ENCODE data around the gene SCAPER. TPM values are rescaled to one million over a fixed set of nuclear protein-coding genes. Genes with fewer than 3 reads are reported as not detected.
"Not testable (repeated sequence)": the region's sequence is repeated elsewhere in the genome, so short reads cannot be mapped to it uniquely, and the experiment has no call there.

SCAPER gene
- total and polyA plus RNA-seq, 12 donors: 6.9 to 48.1 (median 39.5) TPM

- DNase-seq (no peak), ATAC-seq (no peak)
- peaks cover 0 to 8% (median 0%) of the 10 kb centered on the region in 11 donors for H3K9me3 ChIP-seq
- no peaks in the 10 kb centered on the region for H3K36me3 ChIP-seq
- H3K27me3 ChIP-seq: no peaks in the 10 kb centered on the region
- TF ChIP-seq CTCF (IDR thresholded peaks at IDR 0.05): no peak
- no peak overlapping the region for H3K27ac ChIP-seq
- no peak overlapping the region for H3K4me3 ChIP-seq
- intact Hi-C loops (cut with DNase I): no loop called here
- no peaks in the 10 kb centered on the region for H3K4me1 ChIP-seq
These were observed 465.6 kb downstream of the SCAPER start for GRCh38 chr15:76439542-76439941.

- no peak overlapping the region for H3K27ac ChIP-seq
- ATAC-seq (no peak), DNase-seq (no peak)
- H3K36me3 ChIP-seq: peaks cover 0 to 45% (median 8%) of the 10 kb centered on the region in 9 donors
- no peaks in the 10 kb centered on the region for H3K27me3 ChIP-seq
- peaks cover 0 to 5% (median 0%) of the 10 kb centered on the region in 9 donors for H3K4me1 ChIP-seq
- TF ChIP-seq CTCF (IDR thresholded peaks at IDR 0.05): no peak
- peaks cover 0 to 8% (median 0%) of the 10 kb centered on the region in 11 donors for H3K9me3 ChIP-seq
- WGBS, 2 donors: 37 to 39% methylated on average over 3 of the region's 3 CpGs
- no peak overlapping the region for H3K4me3 ChIP-seq
- intact Hi-C loops (cut with DNase I): no loop called here
These were observed 471.2 kb downstream of the SCAPER start for GRCh38 chr15:76433798-76434400.

- ATAC-seq; DNase-seq; H3K27ac ChIP-seq; intact Hi-C loops (cut with DNase I); H3K4me1 ChIP-seq; H3K4me3 ChIP-seq; H3K27me3 ChIP-seq: not testable (repeated sequence)
- WGBS, 2 donors: 96 to 97% methylated on average over 1 of the region's 1 CpG
- Histone ChIP-seq H3K9me3 (peaks cover 0 to 12% (median 0%) of the 10 kb centered on the region in 11 donors), H3K36me3 (peaks cover 0 to 53% (median 9%) of the 10 kb centered on the region in 9 donors)
These were observed 472.1 kb downstream of the SCAPER start for GRCh38 chr15:76433036-76433435.

- intact Hi-C loops (cut with DNase I): no loop called here
- H3K4me3 ChIP-seq: no peak overlapping the region
- H3K9me3 ChIP-seq: peaks cover 0 to 15% (median 0%) of the 10 kb centered on the region in 11 donors
- DNase-seq (no peak), ATAC-seq (no peak)
- H3K27me3 ChIP-seq: no peaks in the 10 kb centered on the region
- TF ChIP-seq CTCF (IDR thresholded peaks at IDR 0.05): no peak
- WGBS, 2 donors: 58 to 72% methylated on average over 1 of the region's 1 CpG
- peaks cover 0 to 5% (median 0%) of the 10 kb centered on the region in 9 donors for H3K4me1 ChIP-seq
- peaks cover 0 to 57% (median 9%) of the 10 kb centered on the region in 9 donors for H3K36me3 ChIP-seq
- H3K27ac ChIP-seq: no peak overlapping the region
These were observed 472.5 kb downstream of the SCAPER start for GRCh38 chr15:76432604-76433003.

GRCh38 chr15:76431971-76432370 is 473.2 kb downstream of the SCAPER start:
- DNase-seq: no peak
- peaks cover 0 to 5% (median 0%) of the 10 kb centered on the region in 9 donors for H3K4me1 ChIP-seq
- no peak overlapping the region for H3K4me3 ChIP-seq
- ATAC-seq: peak in 3 of 8 donors; percentile 50 to 62 (median 61)
- TF ChIP-seq CTCF (IDR thresholded peaks at IDR 0.05): no peak
- H3K36me3 ChIP-seq: peaks cover 0 to 57% (median 9%) of the 10 kb centered on the region in 9 donors
- H3K9me3 ChIP-seq: peaks cover 0 to 19% (median 0%) of the 10 kb centered on the region in 11 donors
- intact Hi-C loops (cut with DNase I): no loop called here
- no peak overlapping the region for H3K27ac ChIP-seq
- 70 to 71% methylated on average over 4 of the region's 4 CpGs for WGBS, 2 donors
- H3K27me3 ChIP-seq: no peaks in the 10 kb centered on the region

- not testable (repeated sequence) for DNase-seq
These were observed 474.4 kb downstream of the SCAPER start for GRCh38 chr15:76430711-76431110.

More at GRCh38 chr15:76430711-76431110, 474.4 kb downstream of the SCAPER start:
- ATAC-seq; H3K27me3 ChIP-seq; intact Hi-C loops (cut with DNase I); H3K4me3 ChIP-seq; H3K27ac ChIP-seq; H3K4me1 ChIP-seq: not testable (repeated sequence)
- Histone ChIP-seq H3K9me3 (peaks cover 0 to 25% (median 0%) of the 10 kb centered on the region in 11 donors), H3K36me3 (peaks cover 0 to 69% (median 9%) of the 10 kb centered on the region in 9 donors)
- WGBS, 2 donors: 97% methylated on average over 2 of the region's 2 CpGs

Measured in heart right ventricle (tissue), 16 donors.